ENCODE results near the gene EFTUD2. TPM values are rescaled to one million over a fixed set of nuclear protein-coding genes. Genes with fewer than 3 reads are reported as not detected.

The EFTUD2 gene
- total RNA-seq, 1 experiment from 2014 or later = 162 TPM

DNA sequence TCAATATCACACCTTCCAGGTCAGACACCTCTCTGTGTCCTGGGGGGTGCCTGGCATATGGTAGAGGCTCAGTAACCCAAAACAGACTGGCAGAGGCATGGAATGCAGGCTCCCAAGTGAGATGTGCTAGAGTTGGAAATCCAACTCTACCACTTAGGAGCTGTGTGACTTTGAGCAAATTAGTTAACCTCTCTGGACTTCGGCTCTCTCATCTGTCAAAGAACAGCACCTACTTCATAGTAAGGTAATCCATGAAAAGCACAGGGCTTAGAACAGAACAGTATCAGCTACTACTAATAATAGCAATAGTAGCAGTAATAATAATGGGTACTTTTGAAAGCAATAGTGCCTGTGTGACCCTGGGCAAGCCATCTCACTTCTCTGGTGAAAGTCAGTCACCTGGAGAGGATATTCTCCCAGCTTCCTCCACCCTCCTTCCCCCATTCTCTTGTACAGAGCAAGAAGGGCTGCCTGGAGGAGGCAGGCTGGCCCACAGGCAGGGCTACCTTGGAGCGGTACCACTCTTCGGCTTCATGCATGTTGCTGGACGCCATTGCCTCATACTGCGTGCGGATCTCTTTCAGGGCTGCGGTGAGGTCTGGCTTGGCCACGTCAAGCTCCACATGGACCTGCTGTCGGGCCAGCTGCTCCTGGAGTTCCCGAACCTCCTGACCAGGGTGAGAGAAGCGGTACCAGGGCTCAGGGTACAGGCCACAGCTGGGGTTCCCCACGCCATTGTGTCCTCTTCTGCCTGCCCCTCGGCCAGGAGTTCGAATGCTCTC lies 13.7 kb upstream of the EFTUD2 start:
- DNase-seq (ENCODE audit: low spot score) (no peak), ATAC-seq (no peak)
- peaks cover 5% of the 10 kb centered on the region; the same call in 1 of the 2 replicates for H3K4me1 Mint-ChIP-seq
- H3K27me3 Mint-ChIP-seq (ENCODE audit: low read depth) = peaks cover 39% of the 10 kb centered on the region
- ChIA-PET CTCF (interaction anchor here (1.5 to 5.2 kb wide), 4 partner anchors 8 to 186 kb away, joined by 6 to 89 read pairs (median 36); no protein-coding TSS in a partner anchor), POLR2A (no interaction called here)
- TF ChIP-seq JUN (CRISPR knock-in tag; IDR thresholded peaks at IDR 0.05) = no peak
- TF ChIP-seq, protein P1, sequence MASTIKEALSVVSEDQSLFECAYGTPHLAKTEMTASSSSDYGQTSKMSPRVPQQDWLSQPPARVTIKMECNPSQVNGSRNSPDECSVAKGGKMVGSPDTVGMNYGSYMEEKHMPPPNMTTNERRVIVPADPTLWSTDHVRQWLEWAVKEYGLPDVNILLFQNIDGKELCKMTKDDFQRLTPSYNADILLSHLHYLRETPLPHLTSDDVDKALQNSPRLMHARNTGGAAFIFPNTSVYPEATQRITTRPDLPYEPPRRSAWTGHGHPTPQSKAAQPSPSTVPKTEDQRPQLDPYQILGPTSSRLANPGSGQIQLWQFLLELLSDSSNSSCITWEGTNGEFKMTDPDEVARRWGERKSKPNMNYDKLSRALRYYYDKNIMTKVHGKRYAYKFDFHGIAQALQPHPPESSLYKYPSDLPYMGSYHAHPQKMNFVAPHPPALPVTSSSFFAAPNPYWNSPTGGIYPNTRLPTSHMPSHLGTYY (CRISPR knock-in tag; IDR thresholded peaks at IDR 0.05) = no peak
- TF ChIP-seq ZNF396 (CRISPR knock-in tag; IDR thresholded peaks at IDR 0.05; ENCODE audit: borderline replicate concordance) = no peak
- TF ChIP-seq, protein P2, sequence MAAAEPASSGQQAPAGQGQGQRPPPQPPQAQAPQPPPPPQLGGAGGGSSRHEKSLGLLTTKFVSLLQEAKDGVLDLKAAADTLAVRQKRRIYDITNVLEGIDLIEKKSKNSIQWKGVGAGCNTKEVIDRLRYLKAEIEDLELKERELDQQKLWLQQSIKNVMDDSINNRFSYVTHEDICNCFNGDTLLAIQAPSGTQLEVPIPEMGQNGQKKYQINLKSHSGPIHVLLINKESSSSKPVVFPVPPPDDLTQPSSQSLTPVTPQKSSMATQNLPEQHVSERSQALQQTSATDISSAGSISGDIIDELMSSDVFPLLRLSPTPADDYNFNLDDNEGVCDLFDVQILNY (CRISPR knock-in tag; IDR thresholded peaks at IDR 0.05) = no peak
- TF ChIP-seq NR2C2 (CRISPR knock-in tag; IDR thresholded peaks at IDR 0.05) = no peak
- TF ChIP-seq, protein P3, sequence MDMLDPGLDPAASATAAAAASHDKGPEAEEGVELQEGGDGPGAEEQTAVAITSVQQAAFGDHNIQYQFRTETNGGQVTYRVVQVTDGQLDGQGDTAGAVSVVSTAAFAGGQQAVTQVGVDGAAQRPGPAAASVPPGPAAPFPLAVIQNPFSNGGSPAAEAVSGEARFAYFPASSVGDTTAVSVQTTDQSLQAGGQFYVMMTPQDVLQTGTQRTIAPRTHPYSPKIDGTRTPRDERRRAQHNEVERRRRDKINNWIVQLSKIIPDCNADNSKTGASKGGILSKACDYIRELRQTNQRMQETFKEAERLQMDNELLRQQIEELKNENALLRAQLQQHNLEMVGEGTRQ (CRISPR knock-in tag; IDR thresholded peaks at IDR 0.05) = no peak
- no peak for TF ChIP-seq ETV6 (CRISPR knock-in tag; IDR thresholded peaks at IDR 0.05)
- TF ChIP-seq, protein P4, sequence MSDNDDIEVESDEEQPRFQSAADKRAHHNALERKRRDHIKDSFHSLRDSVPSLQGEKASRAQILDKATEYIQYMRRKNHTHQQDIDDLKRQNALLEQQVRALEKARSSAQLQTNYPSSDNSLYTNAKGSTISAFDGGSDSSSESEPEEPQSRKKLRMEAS (CRISPR knock-in tag; IDR thresholded peaks at IDR 0.05) = no peak
- TF ChIP-seq, protein P5, sequence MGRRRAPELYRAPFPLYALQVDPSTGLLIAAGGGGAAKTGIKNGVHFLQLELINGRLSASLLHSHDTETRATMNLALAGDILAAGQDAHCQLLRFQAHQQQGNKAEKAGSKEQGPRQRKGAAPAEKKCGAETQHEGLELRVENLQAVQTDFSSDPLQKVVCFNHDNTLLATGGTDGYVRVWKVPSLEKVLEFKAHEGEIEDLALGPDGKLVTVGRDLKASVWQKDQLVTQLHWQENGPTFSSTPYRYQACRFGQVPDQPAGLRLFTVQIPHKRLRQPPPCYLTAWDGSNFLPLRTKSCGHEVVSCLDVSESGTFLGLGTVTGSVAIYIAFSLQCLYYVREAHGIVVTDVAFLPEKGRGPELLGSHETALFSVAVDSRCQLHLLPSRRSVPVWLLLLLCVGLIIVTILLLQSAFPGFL (CRISPR knock-in tag; IDR thresholded peaks at IDR 0.05; ENCODE audit: borderline replicate concordance) = no peak
- TF ChIP-seq NFE2L1 (CRISPR knock-in tag; IDR thresholded peaks at IDR 0.05) = no peak
- no peak for TF ChIP-seq CREB1 (CRISPR knock-in tag; IDR thresholded peaks at IDR 0.05)
- TF ChIP-seq ATF1 (CRISPR knock-in tag; IDR thresholded peaks at IDR 0.05) = no peak
- TF ChIP-seq, protein P6, sequence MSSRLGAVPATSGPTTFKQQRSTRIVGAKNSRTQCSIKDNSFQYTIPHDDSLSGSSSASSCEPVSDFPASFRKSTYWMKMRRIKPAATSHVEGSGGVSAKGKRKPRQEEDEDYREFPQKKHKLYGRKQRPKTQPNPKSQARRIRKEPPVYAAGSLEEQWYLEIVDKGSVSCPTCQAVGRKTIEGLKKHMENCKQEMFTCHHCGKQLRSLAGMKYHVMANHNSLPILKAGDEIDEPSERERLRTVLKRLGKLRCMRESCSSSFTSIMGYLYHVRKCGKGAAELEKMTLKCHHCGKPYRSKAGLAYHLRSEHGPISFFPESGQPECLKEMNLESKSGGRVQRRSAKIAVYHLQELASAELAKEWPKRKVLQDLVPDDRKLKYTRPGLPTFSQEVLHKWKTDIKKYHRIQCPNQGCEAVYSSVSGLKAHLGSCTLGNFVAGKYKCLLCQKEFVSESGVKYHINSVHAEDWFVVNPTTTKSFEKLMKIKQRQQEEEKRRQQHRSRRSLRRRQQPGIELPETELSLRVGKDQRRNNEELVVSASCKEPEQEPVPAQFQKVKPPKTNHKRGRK (CRISPR knock-in tag; IDR thresholded peaks at IDR 0.05; ENCODE audit: borderline replicate concordance) = no peak
- TF ChIP-seq, protein P7, sequence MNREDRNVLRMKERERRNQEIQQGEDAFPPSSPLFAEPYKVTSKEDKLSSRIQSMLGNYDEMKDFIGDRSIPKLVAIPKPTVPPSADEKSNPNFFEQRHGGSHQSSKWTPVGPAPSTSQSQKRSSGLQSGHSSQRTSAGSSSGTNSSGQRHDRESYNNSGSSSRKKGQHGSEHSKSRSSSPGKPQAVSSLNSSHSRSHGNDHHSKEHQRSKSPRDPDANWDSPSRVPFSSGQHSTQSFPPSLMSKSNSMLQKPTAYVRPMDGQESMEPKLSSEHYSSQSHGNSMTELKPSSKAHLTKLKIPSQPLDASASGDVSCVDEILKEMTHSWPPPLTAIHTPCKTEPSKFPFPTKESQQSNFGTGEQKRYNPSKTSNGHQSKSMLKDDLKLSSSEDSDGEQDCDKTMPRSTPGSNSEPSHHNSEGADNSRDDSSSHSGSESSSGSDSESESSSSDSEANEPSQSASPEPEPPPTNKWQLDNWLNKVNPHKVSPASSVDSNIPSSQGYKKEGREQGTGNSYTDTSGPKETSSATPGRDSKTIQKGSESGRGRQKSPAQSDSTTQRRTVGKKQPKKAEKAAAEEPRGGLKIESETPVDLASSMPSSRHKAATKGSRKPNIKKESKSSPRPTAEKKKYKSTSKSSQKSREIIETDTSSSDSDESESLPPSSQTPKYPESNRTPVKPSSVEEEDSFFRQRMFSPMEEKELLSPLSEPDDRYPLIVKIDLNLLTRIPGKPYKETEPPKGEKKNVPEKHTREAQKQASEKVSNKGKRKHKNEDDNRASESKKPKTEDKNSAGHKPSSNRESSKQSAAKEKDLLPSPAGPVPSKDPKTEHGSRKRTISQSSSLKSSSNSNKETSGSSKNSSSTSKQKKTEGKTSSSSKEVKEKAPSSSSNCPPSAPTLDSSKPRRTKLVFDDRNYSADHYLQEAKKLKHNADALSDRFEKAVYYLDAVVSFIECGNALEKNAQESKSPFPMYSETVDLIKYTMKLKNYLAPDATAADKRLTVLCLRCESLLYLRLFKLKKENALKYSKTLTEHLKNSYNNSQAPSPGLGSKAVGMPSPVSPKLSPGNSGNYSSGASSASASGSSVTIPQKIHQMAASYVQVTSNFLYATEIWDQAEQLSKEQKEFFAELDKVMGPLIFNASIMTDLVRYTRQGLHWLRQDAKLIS (CRISPR knock-in tag; IDR thresholded peaks at IDR 0.05; ENCODE audit: borderline replicate concordance) = no peak
- no peak for TF ChIP-seq MXD4 (CRISPR knock-in tag; IDR thresholded peaks at IDR 0.05; ENCODE audit: borderline replicate concordance)
- TF ChIP-seq, protein P8, sequence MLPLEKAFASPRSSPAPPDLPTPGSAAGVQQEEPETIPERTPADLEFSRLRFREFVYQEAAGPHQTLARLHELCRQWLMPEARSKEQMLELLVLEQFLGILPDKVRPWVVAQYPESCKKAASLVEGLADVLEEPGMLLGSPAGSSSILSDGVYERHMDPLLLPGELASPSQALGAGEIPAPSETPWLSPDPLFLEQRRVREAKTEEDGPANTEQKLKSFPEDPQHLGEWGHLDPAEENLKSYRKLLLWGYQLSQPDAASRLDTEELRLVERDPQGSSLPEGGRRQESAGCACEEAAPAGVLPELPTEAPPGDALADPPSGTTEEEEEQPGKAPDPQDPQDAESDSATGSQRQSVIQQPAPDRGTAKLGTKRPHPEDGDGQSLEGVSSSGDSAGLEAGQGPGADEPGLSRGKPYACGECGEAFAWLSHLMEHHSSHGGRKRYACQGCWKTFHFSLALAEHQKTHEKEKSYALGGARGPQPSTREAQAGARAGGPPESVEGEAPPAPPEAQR (CRISPR knock-in tag; IDR thresholded peaks at IDR 0.05) = no peak
- TF ChIP-seq ZNF317 (CRISPR knock-in tag; IDR thresholded peaks at IDR 0.05; ENCODE audit: borderline replicate concordance, low read depth) = no peak
- TF ChIP-seq, protein P9, sequence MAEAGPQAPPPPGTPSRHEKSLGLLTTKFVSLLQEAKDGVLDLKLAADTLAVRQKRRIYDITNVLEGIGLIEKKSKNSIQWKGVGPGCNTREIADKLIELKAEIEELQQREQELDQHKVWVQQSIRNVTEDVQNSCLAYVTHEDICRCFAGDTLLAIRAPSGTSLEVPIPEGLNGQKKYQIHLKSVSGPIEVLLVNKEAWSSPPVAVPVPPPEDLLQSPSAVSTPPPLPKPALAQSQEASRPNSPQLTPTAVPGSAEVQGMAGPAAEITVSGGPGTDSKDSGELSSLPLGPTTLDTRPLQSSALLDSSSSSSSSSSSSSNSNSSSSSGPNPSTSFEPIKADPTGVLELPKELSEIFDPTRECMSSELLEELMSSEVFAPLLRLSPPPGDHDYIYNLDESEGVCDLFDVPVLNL (CRISPR knock-in tag; IDR thresholded peaks at IDR 0.05; ENCODE audit: borderline replicate concordance, low read depth) = no peak
- no peaks in the 10 kb centered on the region for H3K36me3 Mint-ChIP-seq
- H3K9me3 Mint-ChIP-seq = no peaks in the 10 kb centered on the region
- H3K27ac Mint-ChIP-seq = no peak overlapping the region
- no peak overlapping the region for H3K4me3 Mint-ChIP-seq

Data from WTC11 (cell line).